ENCODE measurements around the gene CNST.
"Not testable (repeated sequence)": the region's sequence is repeated elsewhere in the genome, so short reads cannot be mapped to it uniquely, and the experiment has no call there.

CNST gene

DNA sequence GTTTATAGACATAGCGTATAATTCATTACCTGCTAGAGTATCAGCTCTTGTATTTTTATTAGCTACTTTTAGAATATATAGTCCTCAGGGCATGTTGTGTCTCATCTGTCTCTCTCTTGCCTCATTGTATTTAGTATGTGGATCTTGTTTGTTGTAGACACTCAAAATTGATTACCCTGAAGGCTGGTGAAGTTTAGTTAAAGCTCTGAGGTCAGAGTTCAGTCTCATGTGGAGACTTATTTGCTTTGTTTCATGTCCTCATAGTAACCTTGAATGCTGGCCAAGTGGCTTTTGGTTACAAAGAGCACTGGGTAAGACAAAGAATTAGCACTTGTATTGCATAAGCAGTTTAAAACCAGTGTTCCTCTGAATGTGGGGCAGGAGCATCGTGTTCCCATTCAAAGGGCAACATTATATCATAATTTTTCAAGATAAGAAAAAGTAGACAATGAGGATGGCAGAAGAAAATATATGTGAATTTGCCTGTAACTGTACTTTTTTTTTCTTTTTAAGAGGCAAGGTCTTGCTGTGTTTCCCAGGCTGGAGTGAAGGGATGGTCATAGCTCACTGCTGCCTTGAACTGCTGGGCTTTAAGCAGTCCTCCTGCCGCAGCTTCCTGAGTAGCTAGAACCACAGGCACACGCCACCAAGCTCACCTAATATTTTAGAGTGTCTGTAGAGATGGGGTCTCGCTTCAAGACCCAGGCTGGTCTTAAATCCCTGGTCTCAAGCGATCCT lies 17.4 kb downstream of the CNST start:
- DNase-seq (ENCODE audit: low spot score): no peak

DNA sequence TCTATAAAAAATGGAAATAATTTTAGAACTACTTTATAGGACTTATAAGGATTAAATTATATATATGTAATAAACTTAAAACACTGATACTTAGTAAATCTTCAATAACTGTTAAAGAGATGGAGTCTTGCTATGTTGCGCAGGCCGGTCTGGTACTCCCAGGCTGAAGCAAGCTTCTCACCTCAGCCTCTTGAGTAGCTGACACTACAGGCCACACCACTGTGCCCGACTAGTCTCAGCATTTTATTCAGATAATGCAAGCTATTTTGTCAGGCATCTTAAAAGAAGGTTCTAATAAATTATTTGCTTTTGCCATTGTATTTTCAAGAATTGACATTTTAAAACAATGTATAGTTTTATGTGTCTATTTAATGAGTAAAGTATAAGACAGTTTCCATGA lies 20.8 kb downstream of the CNST start:
- no peak for DNase-seq (ENCODE audit: low spot score)

DNA sequence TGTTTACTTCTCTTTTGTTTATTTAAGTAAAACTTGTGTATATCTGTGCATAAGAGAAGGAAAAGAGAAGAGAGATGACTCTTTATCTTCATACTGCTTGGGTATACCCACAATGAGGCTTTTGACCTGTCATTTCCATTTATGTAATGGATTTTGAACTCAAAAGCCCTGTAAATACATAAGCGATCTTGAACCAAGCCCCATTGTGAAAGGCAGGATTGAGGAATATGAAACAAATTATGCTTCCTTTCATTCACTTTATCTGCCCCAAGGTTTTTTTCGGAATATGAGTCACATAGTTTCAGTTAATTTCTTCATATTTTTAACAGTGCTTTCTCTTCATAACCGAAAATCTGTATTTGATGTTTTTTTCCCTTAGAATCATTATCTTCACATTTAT lies 21.4 kb downstream of the CNST start:
- no peak for DNase-seq (ENCODE audit: low spot score)

DNA sequence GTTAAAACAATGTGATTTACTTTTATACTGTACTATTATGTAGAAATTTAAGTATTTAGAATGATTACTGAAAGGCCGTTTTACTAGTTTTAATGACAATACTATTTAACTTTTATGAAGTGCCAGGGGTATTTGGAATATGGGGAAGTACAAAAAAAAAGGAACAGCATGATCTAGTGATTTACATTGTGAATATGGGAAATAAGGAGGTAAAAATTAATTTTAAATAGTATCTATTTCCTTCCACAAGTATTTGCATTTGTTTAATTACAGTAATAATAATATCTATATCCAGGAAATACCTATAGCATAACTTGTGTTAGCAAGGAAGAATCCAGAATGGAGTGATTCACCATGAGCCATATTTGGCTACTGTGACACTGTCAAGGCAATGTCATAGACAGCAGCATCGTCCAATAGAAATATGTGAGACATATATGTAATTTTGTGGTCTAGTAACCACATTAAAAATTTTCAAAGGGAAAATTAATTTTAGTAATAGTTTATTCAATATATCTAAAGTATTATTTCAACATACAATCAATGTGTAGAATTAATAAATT lies 22.0 kb downstream of the CNST start:
- no peak for DNase-seq (ENCODE audit: low spot score)

DNA sequence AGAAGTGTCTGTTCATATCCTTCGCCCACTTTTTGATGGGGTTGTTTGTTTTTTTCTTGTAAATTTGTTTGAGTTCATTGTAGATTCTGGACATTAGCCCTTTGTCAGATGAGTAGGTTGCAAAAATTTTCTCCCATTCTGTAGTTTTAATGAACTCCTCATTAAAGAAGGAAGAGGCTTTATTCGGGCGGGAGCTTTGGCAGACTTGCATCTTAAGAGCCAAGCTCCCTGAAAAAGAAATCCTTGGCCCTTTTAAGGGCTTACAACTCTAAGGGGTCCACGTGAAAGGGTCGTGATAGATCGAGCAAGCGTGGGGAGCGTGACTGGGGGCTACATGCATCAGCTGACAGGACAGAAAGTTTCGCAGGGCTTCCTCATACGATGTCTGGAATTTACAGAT lies 23.7 kb downstream of the CNST start:
- not testable (repeated sequence) for DNase-seq (ENCODE audit: low spot score)

DNA sequence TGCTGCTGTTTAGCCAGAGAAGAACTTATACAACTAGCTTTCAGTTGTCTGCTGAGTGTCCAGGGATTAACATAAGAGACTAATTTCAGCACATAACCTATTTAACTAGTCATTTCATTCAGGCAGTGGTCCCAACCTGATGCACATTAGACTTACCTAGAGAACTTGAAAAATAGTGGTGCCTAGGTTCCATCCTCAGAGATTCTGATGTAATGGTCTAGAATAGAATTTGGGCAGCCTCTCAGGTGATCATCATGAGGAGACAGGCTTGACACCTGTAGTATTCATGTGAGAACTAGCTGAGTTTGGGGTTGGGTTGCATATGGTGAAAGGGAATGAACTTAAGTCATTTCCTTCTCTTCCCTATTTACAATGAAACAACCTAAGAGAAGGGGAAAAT lies 24.8 kb downstream of the CNST start:
- no peak for DNase-seq (ENCODE audit: low spot score)

DNA sequence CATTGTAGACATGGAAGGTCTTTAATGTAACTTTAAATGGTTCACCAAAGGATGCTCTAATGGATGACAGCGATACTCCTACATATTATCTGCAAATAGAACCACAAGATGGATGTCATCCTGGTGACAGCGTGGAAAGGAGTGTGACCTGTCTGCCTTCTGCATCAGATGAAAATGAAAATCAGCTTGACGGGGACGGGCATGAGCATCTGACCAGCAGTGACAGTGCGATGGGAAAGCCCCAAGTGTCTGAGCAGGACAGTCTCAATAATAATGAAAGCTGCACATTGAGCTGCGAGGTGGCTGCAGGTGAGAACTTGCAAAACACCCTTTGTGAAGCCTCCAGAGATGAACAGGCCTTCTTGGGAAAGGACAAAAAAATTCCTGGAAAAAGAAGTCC lies 25.2 kb downstream of the CNST start:
- DNase-seq (ENCODE audit: low spot score): no peak

DNA sequence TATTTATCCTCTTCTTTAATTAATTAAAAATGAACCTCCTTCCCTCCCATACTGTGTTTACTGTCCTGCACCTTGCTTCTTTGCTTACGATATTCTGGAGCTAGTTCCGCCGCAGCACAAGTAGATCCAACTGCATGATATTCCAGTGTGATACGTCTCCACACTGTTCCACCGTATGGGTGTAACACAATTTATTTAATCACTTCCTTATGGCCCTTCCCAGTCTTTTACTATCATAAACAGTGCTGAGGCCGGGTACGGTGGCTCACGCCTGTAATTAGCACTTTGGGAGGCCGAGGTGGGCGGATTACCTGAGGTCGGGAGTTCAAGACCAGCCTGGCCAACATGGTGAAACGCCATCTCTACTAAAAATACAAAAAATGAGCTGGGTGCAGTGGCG lies 25.7 kb downstream of the CNST start:
- no peak for DNase-seq (ENCODE audit: low spot score)

DNA sequence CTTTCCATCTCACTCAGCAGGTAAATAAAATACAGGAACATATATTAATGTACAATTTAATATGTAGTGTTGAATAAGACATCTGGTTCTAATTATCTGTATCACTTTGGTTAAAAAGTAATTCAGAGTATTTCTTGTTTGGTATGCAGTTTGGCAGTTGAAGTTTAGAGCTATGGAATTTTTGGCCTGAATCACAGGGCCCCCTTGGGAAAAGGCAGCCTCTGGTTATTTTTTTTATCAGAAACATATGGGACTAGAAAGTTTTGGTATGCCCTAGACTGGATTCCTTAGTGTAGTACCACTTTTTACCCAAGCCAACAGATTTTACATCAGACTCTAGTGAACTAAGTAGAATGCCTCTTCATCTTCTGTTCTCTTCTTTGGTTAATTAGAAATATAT lies 26.4 kb downstream of the CNST start:
- no peak for DNase-seq (ENCODE audit: low spot score)

DNA sequence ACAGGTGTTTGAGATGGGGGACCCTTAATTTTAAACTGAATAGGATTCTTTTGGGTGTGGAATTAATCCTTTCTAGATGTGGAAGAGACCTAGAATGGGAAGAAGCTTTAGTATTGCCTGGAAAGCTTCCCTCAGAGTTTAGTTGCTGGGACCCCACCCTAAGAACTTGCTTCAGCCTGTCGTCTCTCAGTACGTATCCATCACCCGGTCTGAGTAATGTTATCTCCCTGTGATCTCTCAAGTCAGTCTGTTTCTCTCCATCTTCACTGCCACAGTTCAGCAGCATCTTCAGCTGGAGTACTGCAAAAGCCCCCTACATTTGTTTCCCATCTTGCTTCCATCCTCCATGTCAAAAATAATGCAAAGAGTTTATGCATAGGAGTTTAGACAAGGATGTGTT lies 28.9 kb downstream of the CNST start:
- no peak for DNase-seq (ENCODE audit: low spot score)

DNA sequence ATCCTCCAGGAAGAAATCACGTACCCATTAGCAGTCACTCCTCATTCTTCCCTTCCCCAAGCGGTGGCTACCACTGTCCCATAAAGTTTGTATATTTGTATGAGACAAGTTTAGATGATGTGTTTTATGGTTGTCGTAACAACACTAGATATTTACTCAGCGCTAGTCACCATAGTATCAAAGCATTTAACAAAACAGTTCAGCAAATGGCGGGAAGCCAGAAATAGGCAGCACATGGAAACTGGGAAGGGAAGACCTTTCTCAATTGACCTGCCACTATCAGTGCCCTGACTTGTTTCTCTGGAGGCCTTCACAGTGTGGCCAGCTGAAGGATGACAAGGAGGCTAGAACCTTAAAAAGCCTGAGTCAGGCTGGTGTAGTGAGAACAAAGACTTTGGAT lies 31.1 kb downstream of the CNST start:
- DNase-seq (ENCODE audit: low spot score): peak; percentile 30

GRCh38 chr1:246597971-246598370 lies 31.7 kb downstream of the CNST start:
- DNase-seq (ENCODE audit: low spot score): no peak

DNA sequence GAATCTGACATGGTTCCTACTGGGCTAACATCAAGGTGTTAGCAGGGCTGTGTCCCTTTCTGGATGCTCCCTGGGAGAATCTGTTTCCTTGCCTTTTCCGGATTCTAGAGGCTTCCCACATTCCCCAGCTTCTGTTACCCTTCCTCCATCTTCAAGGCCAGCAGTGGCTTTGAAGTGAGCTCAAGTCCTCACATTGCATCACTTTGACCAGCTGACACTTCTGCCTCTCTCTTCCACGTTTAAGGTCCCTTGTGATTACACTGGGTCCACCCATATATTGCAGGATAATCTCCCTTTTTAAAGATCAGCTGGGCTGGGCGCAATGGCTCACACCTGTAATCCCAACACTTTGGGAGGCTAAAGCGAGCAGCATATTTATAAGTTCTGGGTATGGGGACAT lies 33.1 kb downstream of the CNST start:
- no peak for DNase-seq (ENCODE audit: low spot score)

GRCh38 chr1:246600579-246600978 lies 34.3 kb downstream of the CNST start:
- no peak for DNase-seq (ENCODE audit: low spot score)

GRCh38 chr1:246602194-246602593 lies 35.9 kb downstream of the CNST start:
- no peak for DNase-seq (ENCODE audit: low spot score)

- DNase-seq (ENCODE audit: low spot score): not testable (repeated sequence)
Observed at GRCh38 chr1:246605231-246605630, 39.0 kb downstream of the CNST start.

GRCh38 chr1:246607462-246607861 lies 41.2 kb downstream of the CNST start:
- no peak for DNase-seq (ENCODE audit: low spot score)

DNA sequence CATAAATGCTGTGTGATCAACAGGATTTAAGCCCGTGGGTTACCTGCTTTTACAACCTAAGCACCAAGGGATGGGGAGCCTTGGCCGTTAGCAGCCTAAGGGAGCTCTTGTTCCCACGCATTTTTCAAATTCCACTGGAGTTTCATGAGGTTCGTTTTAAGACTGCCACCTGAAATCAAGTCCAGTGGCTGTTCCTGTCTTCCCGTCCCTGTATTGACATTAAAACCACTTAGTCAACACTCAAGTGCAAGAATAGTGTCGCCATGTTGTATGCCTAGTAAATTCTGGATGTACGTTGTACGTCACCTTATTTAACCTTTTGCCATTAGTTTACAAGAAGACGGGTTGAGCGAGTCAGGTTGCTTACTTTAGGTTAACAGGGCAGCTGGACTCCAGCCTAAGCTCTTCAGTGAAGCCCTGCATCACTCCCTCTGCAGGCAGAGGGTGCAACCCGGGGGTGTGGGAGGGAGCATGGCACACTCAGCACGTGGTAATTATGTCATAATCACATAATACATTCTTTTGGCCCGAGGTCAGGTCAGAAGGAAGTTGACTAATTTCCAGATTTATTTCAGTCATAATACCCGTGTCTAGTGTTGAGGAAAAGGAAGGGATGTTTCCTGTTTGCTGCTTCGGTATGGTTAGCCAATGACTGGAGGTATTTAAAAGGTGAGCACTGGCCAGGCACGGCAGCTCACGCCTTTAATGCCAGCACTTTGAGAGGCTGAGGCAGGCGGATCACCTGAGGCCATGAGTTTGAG lies 42.5 kb downstream of the CNST start:
- peak; percentile 98 for DNase-seq (ENCODE audit: low spot score)

DNA sequence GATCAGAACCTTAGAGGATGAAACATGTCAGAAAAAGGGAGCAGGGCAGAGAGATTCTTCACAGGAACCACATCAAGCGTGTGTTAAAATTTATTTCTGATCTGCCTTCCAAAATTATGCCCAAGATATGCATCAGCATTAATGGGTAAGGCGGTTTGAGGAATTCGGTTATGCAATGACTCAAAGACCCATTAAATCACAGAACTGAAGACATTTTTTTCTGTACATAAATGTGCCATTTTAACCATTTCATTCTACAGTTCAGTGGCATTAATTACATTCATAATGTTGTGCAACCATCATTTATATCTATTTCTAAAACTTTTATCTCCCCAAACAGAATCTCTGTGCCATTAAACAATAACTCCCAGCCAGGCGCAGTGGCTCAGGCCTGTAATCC lies 43.4 kb downstream of the CNST start:
- no peak for DNase-seq (ENCODE audit: low spot score)

DNA sequence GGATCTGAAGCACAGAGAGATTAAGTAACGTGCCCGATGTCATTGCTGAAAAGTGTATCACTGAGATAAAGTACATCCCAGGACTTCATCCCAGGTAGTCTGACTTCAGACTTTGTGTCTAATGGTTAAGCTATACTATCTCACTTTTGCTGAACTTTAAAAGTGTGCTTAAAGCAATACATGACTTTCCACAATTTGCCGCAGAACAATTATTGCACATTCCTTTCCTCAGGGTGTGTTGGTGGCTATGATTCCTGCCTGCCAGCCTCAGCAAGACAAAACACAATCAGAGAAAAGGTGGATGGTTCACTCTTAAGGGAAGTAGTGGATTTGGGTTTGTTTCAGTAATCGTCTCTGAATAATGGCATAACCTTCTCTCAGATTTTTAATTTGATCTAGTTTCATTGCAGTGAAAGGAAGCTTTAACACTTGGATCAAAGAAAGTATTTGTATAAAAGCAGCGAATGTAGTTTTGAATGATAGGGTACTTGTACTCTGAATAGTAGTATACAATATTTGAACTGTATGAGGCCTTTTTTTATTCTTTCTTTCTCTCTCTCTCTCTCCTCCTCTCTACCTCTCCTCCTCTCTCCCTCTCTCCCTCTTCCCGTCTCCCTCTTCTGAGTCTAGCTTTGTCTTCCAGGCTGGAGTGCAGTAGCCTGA lies 47.0 kb downstream of the CNST start:
- DNase-seq (ENCODE audit: low spot score): no peak

DNA sequence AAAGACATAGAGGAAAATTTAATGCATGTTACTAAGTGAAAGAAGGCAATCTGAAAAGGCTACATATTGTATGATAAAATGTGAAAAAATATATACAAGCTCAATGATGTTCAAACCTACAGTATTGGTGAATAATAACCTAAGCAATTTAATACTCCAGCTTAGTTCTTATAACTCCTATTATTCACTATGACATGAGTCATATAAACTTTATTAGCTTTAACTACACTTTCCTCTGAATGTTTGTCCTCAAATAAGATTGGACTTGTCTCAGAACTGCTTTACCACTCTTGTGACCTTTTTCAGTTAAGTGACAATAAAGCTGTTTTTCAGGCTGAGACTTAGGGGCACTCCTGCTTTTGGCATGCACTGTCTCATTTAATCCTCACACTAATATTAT lies 50.9 kb downstream of the CNST start:
- DNase-seq (ENCODE audit: low spot score): no peak

DNA sequence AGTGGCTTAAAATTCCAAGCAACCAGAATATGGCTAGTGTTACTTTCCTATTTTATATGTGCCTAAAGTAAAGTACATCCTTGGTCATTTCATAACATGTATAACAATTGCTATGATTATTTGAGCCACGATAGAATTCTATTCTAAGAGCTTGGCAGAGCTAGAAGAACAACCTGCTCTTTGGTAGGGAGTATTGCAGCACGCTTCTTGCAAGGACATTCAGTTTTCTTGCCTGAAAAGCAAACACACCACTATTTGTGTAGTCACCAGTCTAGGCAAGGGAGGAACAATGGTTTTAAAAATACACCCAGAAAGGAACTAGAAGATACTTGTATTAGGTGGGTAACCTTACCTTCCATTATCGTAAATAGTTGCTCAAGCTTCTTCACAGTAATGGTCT lies 51.5 kb downstream of the CNST start:
- DNase-seq (ENCODE audit: low spot score): no peak

GRCh38 chr1:246618240-246618808 lies 52.1 kb downstream of the CNST start:
- DNase-seq (ENCODE audit: low spot score): no peak
